Cardiac septum (tissue), 1 donor: ENCODE data around the gene NRF1. TPM values are rescaled to one million over a fixed set of nuclear protein-coding genes. Genes with fewer than 3 reads are reported as not detected.
"Not testable (repeated sequence)": the region's sequence is repeated elsewhere in the genome, so short reads cannot be mapped to it uniquely, and the experiment has no call there.

ENCODE experiments used
- DNase-seq: peaks from one replicate; pipeline ENCODE4 v3.0.0-alpha.2; 2020; ENCODE audit warnings: low spot score
- intact Hi-C: fragments of 100-400 bp; cut with DNase I; formaldehyde crosslinking; loops from one replicate; pipeline ENCODE4 v1.14.0; 2022
- long read RNA-seq: library from polyadenylated mRNA; unstranded; transcript quantifications from one replicate; pipeline ENCODE4 v2.0.0, GENCODE V29; 2021
- total RNA-seq: library from RNA; stranded (reverse); fragmentation: NEBNext Ultra II Directional; extraction: Animal tissue kit (Norgen Biotek cat#: 25700); gene quantifications from one replicate; pipeline ENCODE4 v1.2.1, GENCODE V29; 2021
- donor health status: DM: no; HTN: no; CAD: no.

The NRF1 gene
- 17.0 TPM for total RNA-seq
- long read RNA-seq, partial matches to known transcripts, result 1 of 15 reads
- long read RNA-seq, other reads (novel, unspliced or antisense), result 8 of 15 reads

GRCh38 chr7:129611246-129612111 lies at the start of gene NRF1:
Gene NRF1 (plus strand): TSS chr7:129611720. CDS start chr7:129657352, 45,632 bp downstream.
- peak; percentile 96 for DNase-seq
- intact Hi-C loops, result loop anchor here (2.0 to 10.0 kb wide), 2 partner anchors 213 to 387 kb away; partner anchors contain the start of gene AHCYL2

- intact Hi-C loops, DNase-seq: not testable (repeated sequence)
Observed at GRCh38 chr7:129566323-129566722, 45.2 kb upstream of the NRF1 start.

GRCh38 chr7:129567377-129567776 lies 44.1 kb upstream of the NRF1 start:
- no peak for DNase-seq
- intact Hi-C loops, result no loop called here

- DNase-seq, result no peak
- intact Hi-C loops, result no loop called here
Observed at GRCh38 chr7:129568240-129568639, 43.3 kb upstream of the NRF1 start.

GRCh38 chr7:129569326-129569725 lies 42.2 kb upstream of the NRF1 start:
- intact Hi-C loops, result no loop called here
- DNase-seq, result no peak

- no peak for DNase-seq
- intact Hi-C loops, result no loop called here
Observed at GRCh38 chr7:129569811-129570215, 41.7 kb upstream of the NRF1 start.

- intact Hi-C loops, result no loop called here
- DNase-seq, result no peak
Observed at GRCh38 chr7:129571201-129571600, 40.3 kb upstream of the NRF1 start.

GRCh38 chr7:129572205-129572604 lies 39.3 kb upstream of the NRF1 start:
- intact Hi-C loops, result no loop called here

GRCh38 chr7:129574487-129574886 lies 37.0 kb upstream of the NRF1 start:
- intact Hi-C loops, result no loop called here
- no peak for DNase-seq

More at GRCh38 chr7:129572205-129572604, 39.3 kb upstream of the NRF1 start:
- DNase-seq, result no peak

- no peak for DNase-seq
- intact Hi-C loops, result no loop called here
Observed at GRCh38 chr7:129575699-129576098, 35.8 kb upstream of the NRF1 start.

- intact Hi-C loops, result no loop called here
- no peak for DNase-seq
Observed at GRCh38 chr7:129576138-129576537, 35.4 kb upstream of the NRF1 start.

GRCh38 chr7:129578829-129579228 lies 32.7 kb upstream of the NRF1 start:
- no peak for DNase-seq
- intact Hi-C loops, result no loop called here

GRCh38 chr7:129586179-129586578 lies 25.3 kb upstream of the NRF1 start:
- intact Hi-C loops, DNase-seq: not testable (repeated sequence)

GRCh38 chr7:129588268-129588667 lies 23.3 kb upstream of the NRF1 start:
- intact Hi-C loops, result no loop called here
- DNase-seq, result no peak

GRCh38 chr7:129591868-129592267 lies 19.7 kb upstream of the NRF1 start:
- intact Hi-C loops, result no loop called here
- no peak for DNase-seq

- DNase-seq, intact Hi-C loops: not testable (repeated sequence)
Observed at GRCh38 chr7:129596386-129596785, 15.1 kb upstream of the NRF1 start.

- intact Hi-C loops, result no loop called here
- no peak for DNase-seq
Observed at GRCh38 chr7:129597672-129598071, 13.8 kb upstream of the NRF1 start.

GRCh38 chr7:129599174-129599573 lies 12.3 kb upstream of the NRF1 start:
- no peak for DNase-seq
- intact Hi-C loops, result no loop called here

GRCh38 chr7:129603594-129603993 lies 7.9 kb upstream of the NRF1 start:
- DNase-seq, intact Hi-C loops: not testable (repeated sequence)

- intact Hi-C loops, result not testable (repeated sequence)
Observed at GRCh38 chr7:129604021-129604420, 7.5 kb upstream of the NRF1 start.

More at GRCh38 chr7:129604021-129604420, 7.5 kb upstream of the NRF1 start:
- not testable (repeated sequence) for DNase-seq
